ENCODE results near the gene RBFOX2. TPM values are rescaled to one million over a fixed set of nuclear protein-coding genes. Genes with fewer than 3 reads are reported as not detected.

Gene RBFOX2
- total and polyA plus RNA-seq, 12 donors: 15.7 to 86.6 (median 69.8) TPM

DNA sequence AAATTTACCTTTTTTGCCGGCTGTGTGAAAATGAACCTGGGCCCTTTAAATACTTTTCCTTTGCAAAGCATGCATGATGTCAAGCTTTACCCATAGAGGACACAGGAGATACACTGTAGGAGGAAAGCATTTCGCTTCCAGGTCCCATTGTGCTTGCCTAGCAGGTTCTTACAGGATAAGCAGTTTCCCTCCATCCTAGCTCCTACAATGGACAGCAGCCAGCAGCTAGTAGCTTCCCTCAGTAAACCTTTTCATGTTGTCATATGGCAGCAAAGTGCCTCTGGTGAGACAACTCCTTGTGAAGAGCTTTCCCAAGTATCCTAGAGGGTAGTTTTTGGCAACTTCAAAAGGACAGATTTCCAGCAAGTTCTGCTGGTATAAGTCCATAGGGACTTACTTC lies 78.4 kb downstream of the RBFOX2 start:
- 96 to 100% (median 98%) methylated on average over 2 of the region's 2 CpGs for WGBS, 4 donors
- Histone ChIP-seq H3K27ac (no peak overlapping the region), H3K36me3 (replicated peaks in 1 of 2) (no peaks in the 10 kb centered on the region), H3K9me3 (replicated peaks in 1 of 3) (no peaks in the 10 kb centered on the region), H3K27me3 (no peaks in the 10 kb centered on the region), H3K4me3 (no peak overlapping the region), H3K4me1 (replicated peaks in 1 of 2) (no peaks in the 10 kb centered on the region)
- no peak for DNase-seq
- no peak for TF ChIP-seq POLR2A (IDR thresholded peaks at IDR 0.05)
- TF ChIP-seq, protein P1, sequence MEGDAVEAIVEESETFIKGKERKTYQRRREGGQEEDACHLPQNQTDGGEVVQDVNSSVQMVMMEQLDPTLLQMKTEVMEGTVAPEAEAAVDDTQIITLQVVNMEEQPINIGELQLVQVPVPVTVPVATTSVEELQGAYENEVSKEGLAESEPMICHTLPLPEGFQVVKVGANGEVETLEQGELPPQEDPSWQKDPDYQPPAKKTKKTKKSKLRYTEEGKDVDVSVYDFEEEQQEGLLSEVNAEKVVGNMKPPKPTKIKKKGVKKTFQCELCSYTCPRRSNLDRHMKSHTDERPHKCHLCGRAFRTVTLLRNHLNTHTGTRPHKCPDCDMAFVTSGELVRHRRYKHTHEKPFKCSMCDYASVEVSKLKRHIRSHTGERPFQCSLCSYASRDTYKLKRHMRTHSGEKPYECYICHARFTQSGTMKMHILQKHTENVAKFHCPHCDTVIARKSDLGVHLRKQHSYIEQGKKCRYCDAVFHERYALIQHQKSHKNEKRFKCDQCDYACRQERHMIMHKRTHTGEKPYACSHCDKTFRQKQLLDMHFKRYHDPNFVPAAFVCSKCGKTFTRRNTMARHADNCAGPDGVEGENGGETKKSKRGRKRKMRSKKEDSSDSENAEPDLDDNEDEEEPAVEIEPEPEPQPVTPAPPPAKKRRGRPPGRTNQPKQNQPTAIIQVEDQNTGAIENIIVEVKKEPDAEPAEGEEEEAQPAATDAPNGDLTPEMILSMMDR (IDR thresholded peaks at IDR 0.05): no peak
- intact Hi-C loops (cut with DNase I): no loop called here

DNA sequence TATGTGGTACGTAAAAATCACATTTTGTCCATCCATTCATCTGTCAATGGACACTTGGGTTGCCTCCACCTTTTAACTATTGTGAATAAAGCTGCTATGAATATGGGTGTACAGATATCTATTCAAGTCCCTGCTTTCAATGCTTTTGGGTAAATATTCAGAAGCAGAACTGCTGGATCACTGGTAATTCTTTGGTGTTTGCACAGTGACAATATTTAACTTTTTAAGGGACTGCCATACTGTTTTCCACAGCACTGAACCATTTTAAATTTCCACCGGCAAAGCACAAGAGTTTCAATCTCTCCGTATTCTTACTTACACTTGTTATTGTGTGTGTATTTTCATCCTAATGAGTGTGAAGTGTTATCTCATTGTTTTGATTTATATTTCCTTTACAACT lies 79.4 kb downstream of the RBFOX2 start:
- Histone ChIP-seq H3K27ac (no peak overlapping the region), H3K27me3 (no peaks in the 10 kb centered on the region), H3K36me3 (replicated peaks in 1 of 2) (no peaks in the 10 kb centered on the region), H3K9me3 (replicated peaks in 1 of 3) (no peaks in the 10 kb centered on the region), H3K4me3 (no peak overlapping the region), H3K4me1 (replicated peaks in 1 of 2) (no peaks in the 10 kb centered on the region)
- intact Hi-C loops (cut with DNase I): no loop called here
- TF ChIP-seq, protein P1 (IDR thresholded peaks at IDR 0.05): no peak
- no peak for TF ChIP-seq POLR2A (IDR thresholded peaks at IDR 0.05)
- DNase-seq: no peak
- WGBS, 4 donors: 96 to 98% (median 97%) methylated on average over 3 of the region's 3 CpGs

DNA sequence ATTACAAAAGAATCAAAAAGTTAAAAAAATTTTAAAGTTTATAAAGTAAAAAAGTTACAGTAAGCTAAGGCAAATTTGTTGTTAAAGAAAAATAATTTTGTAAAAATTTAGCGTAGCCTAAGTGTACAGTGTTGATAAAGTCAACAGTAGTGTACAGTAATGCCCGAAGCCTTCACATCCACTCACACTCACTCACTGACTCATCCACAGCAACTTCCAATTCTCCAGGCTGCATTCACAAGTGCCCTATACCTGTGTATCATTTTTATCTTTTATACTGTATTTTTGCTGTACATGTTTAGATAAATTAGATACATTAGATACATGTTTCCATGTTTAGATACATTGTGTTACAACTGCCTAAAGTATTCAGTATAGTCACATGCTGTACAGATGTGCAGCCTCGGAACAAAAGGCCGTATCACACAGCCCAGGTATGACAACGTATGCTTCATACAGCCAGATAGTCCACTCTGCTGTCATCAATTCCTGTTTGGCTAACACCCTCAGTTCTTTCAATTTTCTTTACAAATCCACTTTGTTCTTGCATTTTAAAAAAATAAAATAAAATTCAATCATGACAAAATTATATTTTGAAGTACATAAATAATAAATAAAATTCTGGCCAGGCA lies 80.7 kb downstream of the RBFOX2 start:
- no peaks in the 10 kb centered on the region for H3K4me1 ChIP-seq (replicated peaks in 1 of 2)
- TF ChIP-seq, protein P1 (IDR thresholded peaks at IDR 0.05): no peak
- no peak for TF ChIP-seq POLR2A (IDR thresholded peaks at IDR 0.05)
- H3K36me3 ChIP-seq (replicated peaks in 1 of 2): no peaks in the 10 kb centered on the region
- H3K27me3 ChIP-seq: no peaks in the 10 kb centered on the region
- no peak for DNase-seq
- intact Hi-C loops (cut with DNase I): no loop called here
- no peak overlapping the region for H3K27ac ChIP-seq
- no peaks in the 10 kb centered on the region for H3K9me3 ChIP-seq (replicated peaks in 1 of 3)
- H3K4me3 ChIP-seq: no peak overlapping the region
- WGBS, 4 donors: 83 to 89% (median 84%) methylated on average over 5 of the region's 5 CpGs

DNA sequence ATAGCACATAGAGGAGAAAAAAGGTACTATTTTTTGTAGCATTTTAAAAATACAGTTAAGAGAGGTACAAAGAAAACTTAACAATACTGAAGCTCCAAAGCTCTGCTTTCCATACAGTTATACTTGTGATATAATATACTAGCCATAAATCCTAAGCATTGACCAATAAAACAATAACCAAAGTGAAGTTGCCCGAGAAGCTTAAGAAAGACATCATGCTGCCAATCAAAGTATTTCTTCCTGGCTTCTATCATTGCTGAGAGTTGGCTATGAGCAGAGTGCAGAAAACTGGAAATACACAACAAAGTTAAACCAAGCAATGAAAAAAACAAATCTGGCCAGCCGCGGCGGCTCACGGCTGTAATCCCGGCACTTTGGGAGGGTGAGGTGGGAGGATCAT lies 84.2 kb downstream of the RBFOX2 start:
- H3K9me3 ChIP-seq (replicated peaks in 1 of 3): no peaks in the 10 kb centered on the region
- WGBS, 4 donors: 82 to 94% (median 86%) methylated on average over 6 of the region's 6 CpGs
- DNase-seq: no peak
- H3K27ac ChIP-seq: no peak overlapping the region
- intact Hi-C loops (cut with DNase I): no loop called here
- no peaks in the 10 kb centered on the region for H3K36me3 ChIP-seq (replicated peaks in 1 of 2)
- H3K4me1 ChIP-seq (replicated peaks in 1 of 2): no peaks in the 10 kb centered on the region
- no peak overlapping the region for H3K4me3 ChIP-seq
- no peaks in the 10 kb centered on the region for H3K27me3 ChIP-seq
- TF ChIP-seq, protein P1 (IDR thresholded peaks at IDR 0.05): no peak

Measured in adrenal gland (tissue), 12 donors.